GM23338 (cell line): Measurements from ENCODE around the gene GADD45A. TPM values are rescaled to one million over a fixed set of nuclear protein-coding genes. Genes with fewer than 3 reads are reported as not detected.

Experiments used
- ATAC-seq: fragments of 200-7000 bp; cut with Tn5 transposase; 3 replicates; pipeline ENCODE4 v1.9.1; 2020
- DNase-seq: peaks from one replicate; pipeline ENCODE4 v3.0.0-alpha.2; 2015; ENCODE audit warnings: low spot score
- H2AFZ ChIP-seq: fragments of 200-600 bp; sonication (generic); 2 replicates; pipeline ENCODE4 v1.8.0; 2016; ENCODE audit warnings: antibody characterized with exemption, mild to moderate bottlenecking, moderate library complexity
- H3F3A ChIP-seq: fragments of 200-600 bp; sonication (generic); replicated peaks from 2 replicates; pipeline ENCODE4 v1.8.0; 2017; ENCODE audit warnings: antibody characterized with exemption, mixed run types, low read depth
- H3K27ac ChIP-seq: fragments of 200-600 bp; sonication (generic); 2 replicates; pipeline ENCODE4 v1.6.1; 2016; ENCODE audit warnings: low read depth
- H3K27me3 ChIP-seq: fragments of 200-600 bp; sonication (generic); 2 replicates; pipeline ENCODE4 v1.8.0; 2016; ENCODE audit warnings: mild to moderate bottlenecking, mixed run types, moderate library complexity; ENCODE audit not compliant: insufficient read depth
- H3K36me3 ChIP-seq: fragments of 200-600 bp; sonication (generic); 2 replicates; pipeline ENCODE4 v1.8.0; 2016; ENCODE audit warnings: mild to moderate bottlenecking; ENCODE audit not compliant: insufficient read depth
- H3K4me1 ChIP-seq: fragments of 200-600 bp; sonication (generic); 2 replicates; pipeline ENCODE4 v1.8.0; 2016; ENCODE audit warnings: mild to moderate bottlenecking, moderate library complexity; ENCODE audit not compliant: insufficient read depth
- H3K4me2 ChIP-seq: fragments of 200-600 bp; sonication (generic); 2 replicates; pipeline ENCODE4 v1.7.1; 2017; ENCODE audit warnings: mixed run types
- H3K4me3 ChIP-seq: fragments of 200-600 bp; sonication (generic); 2 replicates; pipeline ENCODE4 v1.6.1; 2016; ENCODE audit warnings: mixed run types
- H3K79me2 ChIP-seq: fragments of 200-600 bp; sonication (generic); replicated peaks from 2 replicates; pipeline ENCODE4 v1.8.0; 2017; ENCODE audit warnings: mild to moderate bottlenecking; ENCODE audit not compliant: insufficient read depth
- H3K9me2 ChIP-seq: fragments of 200-600 bp; sonication (generic); 2 replicates; pipeline ENCODE4 v1.8.0; 2017; ENCODE audit not compliant: insufficient read depth
- H4K20me1 ChIP-seq: fragments of 200-600 bp; sonication (generic); replicated peaks from 2 replicates; pipeline ENCODE4 v1.8.0; 2017; ENCODE audit warnings: mild to moderate bottlenecking; ENCODE audit not compliant: insufficient read depth
- H3K27ac Mint-ChIP-seq: 2 replicates; pipeline ENCODE4 v1.8.0; 2020; ENCODE audit warnings: inconsistent platforms, mild to moderate bottlenecking, moderate library complexity, mixed read lengths
- H3K27me3 Mint-ChIP-seq: 3 replicates; pipeline ENCODE4 v1.8.0; 2022; ENCODE audit warnings: low read depth, mild to moderate bottlenecking, moderate library complexity, mixed read lengths, inconsistent platforms; ENCODE audit not compliant: insufficient read depth, poor library complexity
- H3K36me3 Mint-ChIP-seq: 3 replicates; pipeline ENCODE4 v1.8.0; 2021; ENCODE audit warnings: low read depth, mild to moderate bottlenecking, inconsistent platforms, moderate library complexity, mixed read lengths
- H3K4me1 Mint-ChIP-seq: 3 replicates; pipeline ENCODE4 v1.8.0; 2020; ENCODE audit warnings: mild to moderate bottlenecking, inconsistent platforms, mixed read lengths
- H3K4me3 Mint-ChIP-seq: 3 replicates; pipeline ENCODE4 v1.8.0; 2021; ENCODE audit warnings: moderate library complexity, mild to moderate bottlenecking, inconsistent platforms, mixed read lengths
- H3K9me3 Mint-ChIP-seq: 3 replicates; pipeline ENCODE4 v1.8.0; 2020; ENCODE audit warnings: moderate library complexity, mild to moderate bottlenecking, inconsistent platforms, mixed read lengths
- CTCF ChIP-seq, 2 experiments: fragments of 200-600 bp in 1 of 2; sonication (generic) in 1 of 2; conservative IDR thresholded peaks; 2 replicates each; pipeline versions ENCODE4 v1.5.1 to v1.6.1; 2016 to 2017; ENCODE audit warnings: antibody characterized with exemption in 2 of 2, low read depth in 2 of 2, mild to moderate bottlenecking in 2 of 2, moderate library complexity in 1 of 2
- ETS1 ChIP-seq: IDR thresholded peaks from 2 replicates; pipeline ENCODE4 v1.6.1; 2016; ENCODE audit warnings: antibody characterized with exemption
- ZNF114 ChIP-seq: fragments of 250-450 bp; sonication (Bioruptor Pico); IDR thresholded peaks from 2 replicates; pipeline ENCODE4 v1.5.0; 2020; ENCODE audit warnings: mild to moderate bottlenecking, moderate library complexity
- ZNF462 ChIP-seq: fragments of 250-450 bp; sonication (Bioruptor Pico); IDR thresholded peaks from 2 replicates; pipeline ENCODE4 v1.5.0; 2020; ENCODE audit warnings: mild to moderate bottlenecking, moderate library complexity
- polyA plus RNA-seq: library from polyadenylated mRNA; unstranded; fragments of >200 nt; fragmentation: Nextera tagmentation; extraction: Ambion mirVana; gene quantifications from 2 replicates; pipeline ENCODE4 v1.2.1, GENCODE V29; 2016
- total RNA-seq: library from RNA; depleted of rRNA; stranded (reverse); fragments of >200 nt; shearing (Covaris generic); gene quantifications from 2 replicates; pipeline ENCODE4 v1.2.3, GENCODE V29; 2014

Gene GADD45A
- total and polyA plus RNA-seq, 2 experiments from 2014 or later, result 25.9 to 39.5 TPM

- Histone ChIP-seq H3K27me3 (no peaks in the 10 kb centered on the region), H3K4me2 (peak overlapping the region; percentile 0; the same call in 1 of the 2 replicates), H3F3A (no peaks in the 10 kb centered on the region), H3K79me2 (no peaks in the 10 kb centered on the region), H3K4me1 (peaks cover 19% of the 10 kb centered on the region), H3K9me2 (no peaks in the 10 kb centered on the region), H3K36me3 (no peaks in the 10 kb centered on the region), H3K4me3 (no peak overlapping the region), H3K27ac (no peak overlapping the region), H4K20me1 (no peaks in the 10 kb centered on the region; the same call in none of the 2 replicates), H2AFZ (no peak overlapping the region)
- ATAC-seq, result peak; percentile 65
- TF ChIP-seq ETS1 (no peak), ZNF114 (CRISPR knock-in tag) (no peak)
- no peaks in the 10 kb centered on the region for H3K36me3 Mint-ChIP-seq
- peaks cover 13% of the 10 kb centered on the region; the same call in 2 of the 3 replicates for H3K4me1 Mint-ChIP-seq
- no peak overlapping the region for H3K4me3 Mint-ChIP-seq
- DNase-seq, result no peak
- H3K27me3 Mint-ChIP-seq, result no peaks in the 10 kb centered on the region
- no peaks in the 10 kb centered on the region for H3K9me3 Mint-ChIP-seq
- H3K27ac Mint-ChIP-seq, result no peak overlapping the region
Observed at GRCh38 chr1:67721112-67721511, 36.1 kb downstream of the GADD45A start.

- H3K79me2 ChIP-seq, result no peaks in the 10 kb centered on the region
- no peaks in the 10 kb centered on the region for H3K9me2 ChIP-seq
- ATAC-seq (peak; percentile 78), DNase-seq (peak; percentile 42)
- Mint-ChIP-seq H3K4me1 (peaks cover 13% of the 10 kb centered on the region; the same call in 2 of the 3 replicates), H3K36me3 (no peaks in the 10 kb centered on the region), H3K4me3 (no peak overlapping the region), H3K27me3 (no peaks in the 10 kb centered on the region), H3K27ac (no peak overlapping the region), H3K9me3 (no peaks in the 10 kb centered on the region)
- peaks cover 19% of the 10 kb centered on the region for H3K4me1 ChIP-seq
- no peaks in the 10 kb centered on the region; the same call in none of the 2 replicates for H4K20me1 ChIP-seq
- no peaks in the 10 kb centered on the region for H3K36me3 ChIP-seq
- no peak overlapping the region for H3K4me2 ChIP-seq
- H3K27me3 ChIP-seq, result no peaks in the 10 kb centered on the region
- no peaks in the 10 kb centered on the region for H3F3A ChIP-seq
- no peak overlapping the region for H2AFZ ChIP-seq
- H3K4me3 ChIP-seq, result no peak overlapping the region
- no peak overlapping the region for H3K27ac ChIP-seq
- TF ChIP-seq ZNF462 (no peak), CTCF (conservative IDR thresholded peaks at IDR 0.05; ENCODE audit: low read depth in 2 of 2) (no peak)
Observed at GRCh38 chr1:67721650-67722291, 36.8 kb downstream of the GADD45A start.
